Stimulated activated memory B cell treated with anti-CD40 and anti-IgM and Interleukin-4, amounts not matched to agents 10 μg/mL and 1 μg/mL and 100 μg/mL, for 72 hours (primary cell): ENCODE results near the gene RAB23.

Experiments
- ATAC-seq: fragments of 150-1000 bp; cut with Tn5 transposase; 2 replicates; pipeline ENCODE4 v1.10.0; 2021
- H3K27ac Mint-ChIP-seq: one replicate; pipeline ENCODE4 v1.8.0; 2022; ENCODE audit warnings: mild to moderate bottlenecking, mixed read lengths
- H3K27me3 Mint-ChIP-seq: one replicate; pipeline ENCODE4 v1.8.0; 2022; ENCODE audit warnings: mixed read lengths
- H3K36me3 Mint-ChIP-seq: one replicate; pipeline ENCODE4 v1.8.0; 2022; ENCODE audit warnings: mixed read lengths
- H3K4me1 Mint-ChIP-seq: one replicate; pipeline ENCODE4 v1.8.0; 2022; ENCODE audit warnings: mixed read lengths
- H3K4me3 Mint-ChIP-seq: one replicate; pipeline ENCODE4 v1.8.0; 2022; ENCODE audit warnings: mild to moderate bottlenecking, moderate library complexity, mixed read lengths
- H3K9me3 Mint-ChIP-seq: one replicate; pipeline ENCODE4 v1.8.0; 2022; ENCODE audit warnings: mixed read lengths

Gene RAB23

DNA sequence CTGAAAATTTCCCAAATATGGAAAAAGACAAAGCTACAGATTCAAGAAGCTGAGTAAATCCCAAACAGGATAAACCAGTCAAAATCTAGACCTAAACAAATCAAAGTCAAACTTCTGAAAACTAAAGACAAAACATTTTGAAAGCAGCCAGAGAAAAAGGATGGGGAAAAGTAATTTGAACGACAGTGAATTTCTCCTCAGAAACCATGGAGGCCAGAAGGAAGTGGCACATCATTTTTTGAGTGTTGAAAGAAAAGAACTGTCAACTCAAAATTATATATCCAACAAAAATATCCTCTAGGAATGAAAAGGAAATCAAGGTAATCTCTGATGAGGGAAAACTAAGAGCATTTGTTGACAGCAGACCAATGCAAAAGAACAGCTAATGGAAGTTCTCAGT, 6.8 kb downstream of the RAB23 start:
- H3K27ac Mint-ChIP-seq, result no peak overlapping the region
- H3K4me3 Mint-ChIP-seq, result no peak overlapping the region
- H3K9me3 Mint-ChIP-seq, result peaks cover 2% of the 10 kb centered on the region
- H3K4me1 Mint-ChIP-seq, result peaks cover 9% of the 10 kb centered on the region
- ATAC-seq, result no peak
- H3K27me3 Mint-ChIP-seq, result no peaks in the 10 kb centered on the region
- peaks cover 10% of the 10 kb centered on the region for H3K36me3 Mint-ChIP-seq

DNA sequence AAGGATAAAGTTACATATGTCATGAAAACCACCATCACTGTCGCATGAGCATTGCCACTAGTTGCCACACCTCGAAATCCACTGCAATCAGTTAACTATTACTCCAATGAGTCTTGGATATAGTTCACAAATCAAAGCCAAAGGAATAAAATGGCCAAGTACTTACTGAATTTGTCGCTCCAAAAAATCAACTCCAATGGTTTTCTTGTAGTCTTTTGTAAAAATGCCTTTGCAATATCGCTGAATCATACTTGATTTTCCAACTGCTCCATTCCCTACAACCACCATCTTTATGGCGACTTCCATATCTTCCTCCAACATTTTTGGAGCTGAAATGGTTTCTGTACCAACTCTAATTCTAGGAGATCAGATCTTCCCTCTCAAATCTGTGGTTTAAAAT, 12.0 kb downstream of the RAB23 start:
- H3K36me3 Mint-ChIP-seq, result peaks cover 5% of the 10 kb centered on the region
- H3K27me3 Mint-ChIP-seq, result no peaks in the 10 kb centered on the region
- no peak for ATAC-seq
- H3K4me1 Mint-ChIP-seq, result no peaks in the 10 kb centered on the region
- no peak overlapping the region for H3K4me3 Mint-ChIP-seq
- no peak overlapping the region for H3K27ac Mint-ChIP-seq
- H3K9me3 Mint-ChIP-seq, result peaks cover 2% of the 10 kb centered on the region

DNA sequence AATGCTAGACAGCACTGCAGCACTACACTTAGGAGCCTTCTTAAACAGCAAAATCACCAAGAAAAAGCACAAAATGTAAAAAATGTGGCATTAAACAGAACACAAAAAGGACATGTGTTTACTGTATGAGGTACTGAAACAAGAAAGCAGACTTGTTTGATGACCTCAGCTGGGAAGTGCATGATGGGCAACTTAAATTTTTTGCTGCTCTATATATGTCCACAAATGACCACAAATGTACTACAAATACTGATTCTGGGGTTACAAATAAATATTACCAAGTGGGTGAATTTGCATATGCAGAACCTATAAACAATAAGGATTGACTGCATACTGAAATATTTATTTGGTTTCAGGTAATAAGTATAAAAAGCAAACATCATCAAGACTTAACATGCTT, 13.1 kb downstream of the RAB23 start:
- ATAC-seq, result no peak
- no peaks in the 10 kb centered on the region for H3K36me3 Mint-ChIP-seq
- H3K9me3 Mint-ChIP-seq, result no peaks in the 10 kb centered on the region
- H3K4me1 Mint-ChIP-seq, result no peaks in the 10 kb centered on the region
- no peaks in the 10 kb centered on the region for H3K27me3 Mint-ChIP-seq
- no peak overlapping the region for H3K4me3 Mint-ChIP-seq
- no peak overlapping the region for H3K27ac Mint-ChIP-seq

DNA sequence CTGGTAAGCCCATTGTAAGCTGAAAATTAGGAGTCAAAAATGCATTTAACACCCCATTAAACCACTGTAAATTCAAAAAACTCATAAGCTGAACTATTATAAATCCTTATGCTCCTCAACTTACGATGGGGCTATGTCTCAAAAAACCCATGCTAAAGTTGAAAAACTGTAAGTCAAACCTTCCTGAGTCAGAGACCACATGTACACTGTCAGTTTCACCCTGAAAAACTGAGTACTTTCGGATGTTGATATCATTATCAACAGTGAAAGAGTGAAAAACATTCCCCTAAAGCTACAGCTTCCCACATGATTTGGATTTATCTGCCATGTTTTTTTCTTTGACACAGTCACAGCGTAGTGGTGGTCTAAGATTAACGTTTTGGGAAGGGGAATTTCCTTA, 14.2 kb downstream of the RAB23 start:
- H3K36me3 Mint-ChIP-seq, result no peaks in the 10 kb centered on the region
- H3K27me3 Mint-ChIP-seq, result no peaks in the 10 kb centered on the region
- H3K4me3 Mint-ChIP-seq, result no peak overlapping the region
- no peak for ATAC-seq
- no peak overlapping the region for H3K27ac Mint-ChIP-seq
- no peaks in the 10 kb centered on the region for H3K4me1 Mint-ChIP-seq
- H3K9me3 Mint-ChIP-seq, result no peaks in the 10 kb centered on the region

DNA sequence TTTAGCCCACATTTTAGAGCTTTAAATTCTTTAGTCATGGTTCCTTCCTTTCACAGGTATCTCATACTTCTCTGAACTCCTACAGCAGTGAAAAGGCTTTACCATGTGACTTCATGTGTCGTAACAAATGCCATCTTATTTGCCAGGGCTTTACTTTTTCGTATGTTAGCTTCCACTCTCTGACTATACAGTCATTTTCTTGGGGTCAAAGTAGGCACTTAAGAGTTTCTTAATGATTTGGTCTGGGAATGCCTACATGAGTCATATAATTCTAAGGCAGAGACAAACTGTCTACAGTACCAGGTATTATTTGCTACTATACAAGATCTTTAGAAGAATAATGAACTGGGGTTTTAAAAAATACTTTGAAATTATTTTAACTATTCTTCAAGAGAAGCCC, 15.0 kb downstream of the RAB23 start:
- Mint-ChIP-seq H3K36me3 (no peaks in the 10 kb centered on the region), H3K27ac (no peak overlapping the region), H3K4me3 (no peak overlapping the region), H3K4me1 (no peaks in the 10 kb centered on the region), H3K9me3 (no peaks in the 10 kb centered on the region), H3K27me3 (no peaks in the 10 kb centered on the region)
- no peak for ATAC-seq

DNA sequence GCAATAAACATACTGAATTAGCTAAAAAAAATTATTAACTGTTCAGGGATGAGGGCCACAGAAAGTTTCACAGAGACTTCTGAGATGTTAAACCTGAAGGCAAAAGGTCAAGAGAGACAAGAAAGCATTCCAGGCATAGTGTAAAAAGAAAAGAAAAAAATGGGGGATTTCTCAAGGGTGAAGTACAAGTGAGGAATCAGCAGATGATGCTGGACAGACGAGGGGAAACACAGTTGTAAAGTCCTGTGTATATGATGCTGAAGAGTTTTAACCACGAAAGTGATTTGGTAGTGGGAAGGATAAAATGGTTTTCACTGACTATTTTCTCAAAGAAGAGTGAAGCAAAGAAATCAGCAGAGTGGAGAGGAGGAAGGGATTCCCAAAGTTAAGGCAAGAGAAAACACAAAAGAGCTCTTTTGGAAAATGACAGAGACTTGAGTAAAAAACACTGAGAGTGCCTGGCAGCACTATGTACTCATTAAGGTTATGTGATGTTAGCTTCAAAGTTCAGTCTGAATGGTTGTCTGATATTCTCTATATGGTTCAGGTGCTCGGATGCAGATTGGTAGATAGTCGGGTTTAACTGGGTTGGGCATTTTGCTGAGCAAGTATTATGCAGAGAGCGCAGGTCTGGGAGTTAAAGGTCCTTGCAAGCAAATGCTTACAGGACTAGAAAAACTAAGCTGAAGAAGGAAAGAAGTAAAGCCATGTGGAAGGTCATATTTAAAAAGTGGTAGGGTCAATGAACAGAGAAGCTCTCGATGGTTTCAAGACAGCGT, 16.4 kb downstream of the RAB23 start:
- H3K9me3 Mint-ChIP-seq, result no peaks in the 10 kb centered on the region
- ATAC-seq, result no peak
- H3K27ac Mint-ChIP-seq, result no peak overlapping the region

DNA sequence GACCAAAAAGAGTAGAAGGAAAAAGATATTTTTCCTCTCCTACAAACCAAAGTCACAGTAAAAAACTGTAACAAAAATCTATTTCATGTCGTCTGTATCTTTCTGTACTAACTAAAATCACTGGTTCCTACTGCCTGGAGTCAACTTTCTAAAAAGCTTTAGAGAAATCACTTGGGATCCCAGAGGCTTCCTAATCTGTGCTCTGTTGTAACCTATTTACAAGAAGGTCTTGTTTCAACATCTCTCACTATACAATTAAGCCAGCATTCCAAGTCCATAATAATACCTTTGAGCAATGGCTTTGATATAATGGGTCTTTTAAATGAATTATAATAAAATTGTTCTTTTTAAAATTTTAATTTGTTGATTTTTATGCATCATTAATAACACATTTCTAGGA, 20.4 kb downstream of the RAB23 start:
- Mint-ChIP-seq H3K4me1 (no peaks in the 10 kb centered on the region), H3K27me3 (no peaks in the 10 kb centered on the region), H3K27ac (no peak overlapping the region), H3K9me3 (no peaks in the 10 kb centered on the region), H3K36me3 (no peaks in the 10 kb centered on the region), H3K4me3 (no peak overlapping the region)
- ATAC-seq, result no peak

More for the DNA sequence above, 16.4 kb downstream of the RAB23 start:
- Mint-ChIP-seq H3K4me3 (no peak overlapping the region), H3K27me3 (no peaks in the 10 kb centered on the region), H3K4me1 (no peaks in the 10 kb centered on the region), H3K36me3 (no peaks in the 10 kb centered on the region)

DNA sequence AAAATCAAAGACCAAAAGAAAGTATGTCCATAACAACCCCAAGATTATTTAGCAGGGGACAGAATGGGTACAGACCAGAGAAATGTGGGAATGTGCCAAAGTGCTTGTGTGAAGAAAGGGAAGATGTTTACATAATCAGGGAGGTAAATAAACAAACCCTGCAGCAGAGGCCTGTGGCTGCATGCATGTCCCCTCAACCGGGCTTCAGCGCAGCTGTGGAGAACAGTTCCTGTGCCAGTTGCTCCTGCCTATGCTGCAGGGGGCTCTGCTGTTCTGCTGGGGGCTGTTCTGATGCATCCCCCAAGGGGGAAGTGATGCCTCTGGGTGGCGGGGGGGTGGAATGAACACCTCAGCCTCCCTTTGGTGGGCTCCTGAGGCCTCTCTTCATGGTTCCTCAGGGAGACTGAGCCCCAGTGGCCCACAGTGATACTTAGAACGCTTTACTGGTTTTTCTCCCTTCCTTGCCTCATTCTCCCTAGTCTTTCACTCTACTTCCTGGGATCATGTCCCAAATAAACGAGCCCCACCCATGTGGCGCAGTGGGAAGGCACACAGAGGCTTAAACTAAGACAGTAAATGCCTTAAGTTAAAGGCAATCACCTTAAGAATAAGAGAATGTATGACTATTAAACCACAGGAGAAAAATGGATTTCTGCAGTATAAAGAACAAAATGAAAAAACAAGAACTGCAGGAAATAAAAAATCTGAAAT, 23.0 kb downstream of the RAB23 start:
- Mint-ChIP-seq H3K4me3 (no peak overlapping the region), H3K27me3 (no peaks in the 10 kb centered on the region), H3K36me3 (peaks cover 6% of the 10 kb centered on the region), H3K4me1 (no peaks in the 10 kb centered on the region), H3K27ac (no peak overlapping the region), H3K9me3 (no peaks in the 10 kb centered on the region)
- no peak for ATAC-seq

DNA sequence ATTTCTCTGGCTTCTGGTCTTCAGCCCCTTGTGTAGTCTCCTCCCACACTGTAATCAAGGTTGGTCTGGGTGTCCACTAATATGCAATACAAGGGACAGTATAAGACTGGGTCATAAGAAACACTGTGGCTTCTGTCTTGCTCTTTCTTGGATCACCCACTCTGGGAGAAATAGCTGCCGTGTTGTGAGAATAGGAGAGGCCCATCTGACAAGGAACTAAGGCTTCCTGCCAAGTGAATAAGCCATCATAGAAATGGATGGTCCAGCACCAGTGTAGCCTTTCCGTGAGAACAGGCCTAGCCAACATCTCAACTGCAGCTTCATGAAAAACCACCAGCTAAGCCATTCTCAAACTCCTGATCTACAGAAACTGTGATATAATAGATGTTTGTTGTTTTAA, 26.6 kb downstream of the RAB23 start:
- H3K9me3 Mint-ChIP-seq, result no peaks in the 10 kb centered on the region
- peaks cover 26% of the 10 kb centered on the region for H3K36me3 Mint-ChIP-seq
- H3K27me3 Mint-ChIP-seq, result no peaks in the 10 kb centered on the region
- no peak for ATAC-seq
- no peak overlapping the region for H3K27ac Mint-ChIP-seq
- H3K4me3 Mint-ChIP-seq, result no peak overlapping the region
- no peaks in the 10 kb centered on the region for H3K4me1 Mint-ChIP-seq

DNA sequence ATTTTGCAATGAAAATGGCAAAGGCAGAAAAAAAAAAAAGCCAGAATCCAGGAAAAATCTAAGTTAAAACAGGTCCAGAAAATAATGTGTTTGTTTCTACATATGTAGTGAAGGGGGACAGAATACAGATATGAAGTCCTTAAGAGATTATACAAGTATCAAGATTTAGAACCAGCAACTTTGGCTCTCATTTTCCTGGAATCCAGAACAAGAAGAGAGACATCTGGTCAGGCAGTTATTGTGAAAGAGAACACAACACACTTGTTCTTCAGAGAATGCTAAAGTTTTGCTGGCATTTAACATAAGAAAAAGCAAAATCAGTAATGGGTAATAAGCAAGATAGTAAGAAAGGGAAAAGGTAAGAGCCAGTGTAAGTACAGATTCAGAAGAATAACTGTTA, 28.9 kb downstream of the RAB23 start:
- ATAC-seq, result no peak
- H3K27ac Mint-ChIP-seq, result no peak overlapping the region
- no peaks in the 10 kb centered on the region for H3K9me3 Mint-ChIP-seq
- peaks cover 27% of the 10 kb centered on the region for H3K36me3 Mint-ChIP-seq
- no peaks in the 10 kb centered on the region for H3K27me3 Mint-ChIP-seq
- no peak overlapping the region for H3K4me3 Mint-ChIP-seq
- H3K4me1 Mint-ChIP-seq, result no peaks in the 10 kb centered on the region

DNA sequence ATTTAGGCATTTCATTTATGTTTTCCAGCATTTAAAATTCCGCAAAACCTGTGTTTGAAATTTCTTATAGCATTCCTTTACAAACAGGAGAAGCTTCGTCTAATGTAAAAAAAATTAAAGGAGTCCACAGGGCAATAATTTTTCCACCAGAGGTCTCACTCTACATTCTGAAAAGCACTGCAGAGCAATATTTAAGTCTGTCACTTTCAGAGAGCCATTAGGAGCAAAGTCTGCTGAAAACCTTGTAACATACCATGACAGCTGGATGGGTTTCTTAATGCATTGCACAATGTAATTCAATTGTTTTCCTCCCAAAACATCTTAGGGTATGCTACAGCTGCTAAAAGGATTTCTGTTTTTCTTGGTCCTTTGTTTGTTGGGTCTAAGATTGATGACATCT, 32.0 kb downstream of the RAB23 start:
- no peaks in the 10 kb centered on the region for H3K27me3 Mint-ChIP-seq
- H3K4me3 Mint-ChIP-seq, result no peak overlapping the region
- no peaks in the 10 kb centered on the region for H3K4me1 Mint-ChIP-seq
- no peak overlapping the region for H3K27ac Mint-ChIP-seq
- peaks cover 32% of the 10 kb centered on the region for H3K36me3 Mint-ChIP-seq
- ATAC-seq, result no peak
- H3K9me3 Mint-ChIP-seq, result no peaks in the 10 kb centered on the region

DNA sequence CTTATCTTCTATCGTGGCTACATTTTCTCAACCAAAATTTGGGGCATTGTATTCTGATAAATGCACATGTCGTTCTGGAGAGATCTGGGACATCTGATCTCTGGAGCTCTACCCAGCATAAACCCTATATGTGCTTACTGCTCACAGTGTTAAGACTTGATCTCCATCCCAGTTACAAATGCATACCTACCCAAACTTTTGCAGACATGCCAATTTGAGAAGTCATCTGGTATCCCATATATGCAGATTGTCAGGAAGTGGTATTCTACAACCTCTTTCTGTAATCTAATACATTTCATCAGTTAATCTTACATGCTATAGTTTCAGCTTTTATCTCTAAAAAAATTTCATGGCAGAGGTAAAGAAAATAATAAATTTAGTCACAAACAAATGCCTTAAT, 38.8 kb downstream of the RAB23 start:
- Mint-ChIP-seq H3K27ac (no peak overlapping the region), H3K4me1 (no peaks in the 10 kb centered on the region), H3K36me3 (peaks cover 33% of the 10 kb centered on the region), H3K9me3 (no peaks in the 10 kb centered on the region), H3K4me3 (no peak overlapping the region), H3K27me3 (no peaks in the 10 kb centered on the region)
- no peak for ATAC-seq

DNA sequence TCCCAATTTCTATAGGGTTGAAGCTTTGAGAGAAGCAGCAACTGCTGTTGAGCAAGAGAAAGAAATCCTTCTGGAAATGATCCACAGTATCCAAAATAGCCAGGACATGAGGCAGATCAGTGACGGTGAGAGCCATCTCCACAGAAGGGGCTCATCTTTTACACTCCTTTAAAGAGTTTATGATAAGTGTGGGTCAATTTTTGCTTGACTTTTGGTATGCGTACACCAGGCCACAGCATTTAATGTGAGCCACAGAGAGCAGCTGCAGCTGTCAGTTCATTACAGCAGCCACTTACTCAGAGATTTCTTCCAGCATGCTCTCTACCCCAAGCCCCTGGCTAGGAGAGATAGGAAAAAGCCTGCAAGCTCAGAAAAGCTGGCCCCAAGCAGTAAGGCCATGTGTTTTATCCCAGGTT, 40.1 kb downstream of the RAB23 start:
- H3K27me3 Mint-ChIP-seq, result no peaks in the 10 kb centered on the region
- H3K4me3 Mint-ChIP-seq, result no peak overlapping the region
- ATAC-seq, result no peak
- peaks cover 33% of the 10 kb centered on the region for H3K36me3 Mint-ChIP-seq
- H3K4me1 Mint-ChIP-seq, result peaks cover 7% of the 10 kb centered on the region
- no peak overlapping the region for H3K27ac Mint-ChIP-seq
- H3K9me3 Mint-ChIP-seq, result no peaks in the 10 kb centered on the region

DNA sequence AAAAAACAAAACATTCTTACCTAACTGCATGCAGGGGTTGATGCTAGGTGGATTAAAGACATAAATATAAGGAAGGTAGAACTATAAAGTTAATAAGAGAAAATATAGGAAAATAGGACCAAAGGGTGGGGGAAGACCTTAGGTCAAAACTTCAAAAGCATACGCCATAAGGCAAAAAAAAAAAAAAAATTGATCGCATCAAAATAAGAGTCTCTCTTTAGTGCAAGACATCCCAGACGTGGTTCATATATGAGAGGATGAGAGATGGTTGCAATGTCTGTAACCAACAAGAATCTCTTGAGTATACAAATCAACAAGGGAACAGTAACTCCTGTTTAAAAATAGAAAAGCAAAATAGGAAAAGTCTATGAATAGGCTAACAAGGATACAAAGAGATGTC, 41.5 kb downstream of the RAB23 start:
- Mint-ChIP-seq H3K4me1 (peaks cover 12% of the 10 kb centered on the region), H3K27me3 (no peaks in the 10 kb centered on the region), H3K27ac (no peak overlapping the region), H3K9me3 (no peaks in the 10 kb centered on the region), H3K4me3 (no peak overlapping the region), H3K36me3 (peaks cover 27% of the 10 kb centered on the region)
- ATAC-seq, result no peak

DNA sequence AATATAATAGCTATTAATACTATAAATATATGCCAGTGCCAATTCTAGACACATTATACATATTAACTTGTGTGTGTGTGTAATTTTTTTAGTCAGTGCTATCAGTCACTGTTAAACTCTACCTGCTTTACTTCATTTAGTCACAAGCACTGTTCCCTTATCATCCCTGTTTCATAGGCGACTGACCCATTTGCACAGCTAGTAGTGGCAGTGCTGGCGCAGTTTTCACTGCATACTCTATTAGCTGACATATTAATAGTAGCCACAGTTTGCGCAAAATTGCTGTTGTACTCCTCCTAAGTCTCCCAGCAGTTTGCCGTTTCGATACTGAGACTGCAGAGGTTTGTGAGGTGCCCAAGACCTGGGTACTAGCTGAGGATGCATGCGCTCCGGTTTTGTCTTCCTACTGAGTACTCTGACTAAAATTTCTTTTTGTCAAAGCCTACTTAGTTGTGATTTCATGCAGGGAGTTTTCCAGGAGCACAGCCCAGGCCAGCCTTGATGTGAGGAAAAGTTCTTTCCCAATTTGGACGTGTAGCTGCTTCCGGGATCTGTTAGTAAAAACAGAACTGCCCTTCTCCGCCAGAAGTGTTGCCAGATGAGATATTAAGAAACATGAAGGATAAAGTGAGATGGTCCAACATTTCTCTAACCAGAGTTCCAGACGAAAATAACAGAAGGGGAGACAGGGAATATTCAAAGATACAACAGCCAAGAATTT, 44.4 kb downstream of the RAB23 start:
- Mint-ChIP-seq H3K9me3 (no peaks in the 10 kb centered on the region), H3K27ac (no peak overlapping the region), H3K4me3 (no peak overlapping the region), H3K4me1 (peaks cover 33% of the 10 kb centered on the region), H3K36me3 (peaks cover 28% of the 10 kb centered on the region), H3K27me3 (no peaks in the 10 kb centered on the region)
- ATAC-seq, result no peak

DNA sequence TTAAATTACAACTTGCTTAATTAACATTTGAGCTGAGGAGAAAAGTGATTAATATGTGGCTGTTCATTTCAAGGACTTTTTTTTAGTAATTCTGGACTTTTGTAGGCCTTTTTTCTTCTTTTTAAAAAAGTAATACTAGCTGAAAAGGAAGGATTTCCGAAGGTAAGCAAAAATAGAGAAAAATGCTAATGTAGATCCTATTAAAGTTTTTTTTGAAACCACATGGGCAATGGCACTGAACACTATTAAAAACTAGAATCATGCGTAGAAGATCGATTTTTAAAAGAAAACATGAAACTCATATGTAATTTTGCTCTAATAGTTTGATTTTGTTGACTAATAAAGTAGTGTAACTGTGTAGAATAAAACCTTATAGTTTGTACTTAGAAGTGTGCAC, 47.6 kb downstream of the RAB23 start:
- H3K27ac Mint-ChIP-seq, result no peak overlapping the region
- no peak overlapping the region for H3K4me3 Mint-ChIP-seq
- H3K9me3 Mint-ChIP-seq, result no peaks in the 10 kb centered on the region
- no peak for ATAC-seq
- H3K4me1 Mint-ChIP-seq, result peaks cover 40% of the 10 kb centered on the region
- no peaks in the 10 kb centered on the region for H3K27me3 Mint-ChIP-seq
- peaks cover 5% of the 10 kb centered on the region for H3K36me3 Mint-ChIP-seq
